H9 (cell line): ENCODE measurements around the gene KRTAP23-1. TPM values are rescaled to one million over a fixed set of nuclear protein-coding genes. Genes with fewer than 3 reads are reported as not detected.

Experiments
- DNase-seq: peaks from one replicate; pipeline ENCODE4 v3.0.0-alpha.2; 2017
- H2AFZ ChIP-seq: one replicate; pipeline ENCODE4 v1.6.1; 2013; ENCODE audit warnings: mild to moderate bottlenecking, low read length, control low read depth, moderate library complexity
- H2AK5ac ChIP-seq: 2 replicates; pipeline ENCODE4 v1.6.1; 2013; ENCODE audit warnings: low read length, control low read depth, mixed read lengths; ENCODE audit not compliant: insufficient read length
- H2BK120ac ChIP-seq: one replicate; pipeline ENCODE4 v1.6.1; 2013; ENCODE audit warnings: low read depth, mild to moderate bottlenecking, low read length, control low read depth, inconsistent platforms; ENCODE audit not compliant: poor library complexity, severe bottlenecking
- H2BK12ac ChIP-seq: 2 replicates; pipeline ENCODE4 v1.6.1; 2013; ENCODE audit warnings: low read length, control low read depth, mixed read lengths, low read depth; ENCODE audit not compliant: insufficient read length
- H2BK15ac ChIP-seq: 2 replicates; pipeline ENCODE4 v1.6.1; 2013; ENCODE audit warnings: low read depth, low read length, control low read depth
- H2BK20ac ChIP-seq: one replicate; pipeline ENCODE4 v1.6.1; 2013; ENCODE audit warnings: low read depth, mild to moderate bottlenecking, low read length, control low read depth, inconsistent platforms; ENCODE audit not compliant: poor library complexity, severe bottlenecking
- H2BK5ac ChIP-seq: 2 replicates; pipeline ENCODE4 v1.6.1; 2013; ENCODE audit warnings: low read length, control low read depth, mixed read lengths; ENCODE audit not compliant: insufficient read length
- H3K14ac ChIP-seq: 2 replicates; pipeline ENCODE4 v1.6.1; 2013; ENCODE audit warnings: low read length, control low read depth; ENCODE audit not compliant: insufficient read depth
- H3K18ac ChIP-seq: 2 replicates; pipeline ENCODE4 v1.6.1; 2013; ENCODE audit warnings: low read depth, mild to moderate bottlenecking, mixed read lengths, low read length, control low read depth; ENCODE audit not compliant: insufficient read length
- H3K23ac ChIP-seq: 2 replicates; pipeline ENCODE4 v1.6.1; 2013; ENCODE audit warnings: low read length, control low read depth, mixed read lengths, low read depth; ENCODE audit not compliant: insufficient read length
- H3K23me2 ChIP-seq: 2 replicates; pipeline ENCODE4 v1.6.1; 2013; ENCODE audit warnings: low read depth, mild to moderate bottlenecking, mixed read lengths, low read length, control low read depth; ENCODE audit not compliant: insufficient read length, poor library complexity, severe bottlenecking
- H3K27ac ChIP-seq: 2 replicates; pipeline ENCODE4 v1.5.1; 2013; ENCODE audit warnings: low read length, control low read depth, mixed read lengths, low read depth; ENCODE audit not compliant: insufficient read length
- H3K27me3 ChIP-seq: 2 replicates; pipeline ENCODE4 v1.6.1; 2013; ENCODE audit warnings: low read length, control low read depth, inconsistent platforms; ENCODE audit not compliant: insufficient read depth
- H3K4ac ChIP-seq: 2 replicates; pipeline ENCODE4 v1.6.1; 2013; ENCODE audit warnings: low read depth, mild to moderate bottlenecking, control low read depth, inconsistent platforms, low read length, moderate library complexity
- H3K4me1 ChIP-seq: 2 replicates; pipeline ENCODE4 v1.6.1; 2013; ENCODE audit warnings: low read length, control low read depth, inconsistent platforms; ENCODE audit not compliant: insufficient read depth
- H3K4me2 ChIP-seq: 2 replicates; pipeline ENCODE4 v1.6.1; 2013; ENCODE audit warnings: low read length, control low read depth, mixed read lengths; ENCODE audit not compliant: insufficient read length, insufficient read depth
- H3K56ac ChIP-seq: 2 replicates; pipeline ENCODE4 v1.6.1; 2013; ENCODE audit warnings: low read depth, mild to moderate bottlenecking, mixed read lengths, low read length, control low read depth; ENCODE audit not compliant: insufficient read length
- H3K79me1 ChIP-seq: 2 replicates; pipeline ENCODE4 v1.6.1; 2013; ENCODE audit warnings: low read depth, mild to moderate bottlenecking, moderate library complexity, low read length, control low read depth, inconsistent platforms; ENCODE audit not compliant: insufficient read depth, poor library complexity, severe bottlenecking
- H3K79me2 ChIP-seq: 2 replicates; pipeline ENCODE4 v1.6.1; 2013; ENCODE audit warnings: low read length, control low read depth, inconsistent platforms; ENCODE audit not compliant: insufficient read depth
- H3K9ac ChIP-seq: 2 replicates; pipeline ENCODE4 v1.6.1; 2013; ENCODE audit warnings: low read length, control low read depth, mixed read lengths; ENCODE audit not compliant: insufficient read length; ENCODE audit errors: extremely low read depth
- H3K9me3 ChIP-seq: one replicate; pipeline ENCODE4 v1.6.1; 2013; ENCODE audit warnings: low read depth, low read length, inconsistent platforms; ENCODE audit not compliant: control insufficient read depth
- H3T11ph ChIP-seq: one replicate; pipeline ENCODE4 v1.6.1; 2013; ENCODE audit warnings: mild to moderate bottlenecking, low read length, control low read depth, inconsistent platforms
- H4K20me1 ChIP-seq: one replicate; pipeline ENCODE4 v1.6.1; 2013; ENCODE audit not compliant: control insufficient read depth, insufficient read length, insufficient read depth
- H4K5ac ChIP-seq: 2 replicates; pipeline ENCODE4 v1.6.1; 2013; ENCODE audit warnings: low read depth, mild to moderate bottlenecking, mixed read lengths, low read length, control low read depth; ENCODE audit not compliant: insufficient read length
- H4K8ac ChIP-seq: replicated peaks from 2 replicates; pipeline ENCODE4 v1.6.1; 2013; ENCODE audit warnings: low read length, control low read depth, mixed read lengths, low read depth; ENCODE audit not compliant: insufficient read length
- H4K91ac ChIP-seq: 2 replicates; pipeline ENCODE4 v1.6.1; 2013; ENCODE audit warnings: low read depth, mild to moderate bottlenecking, moderate library complexity, mixed read lengths, low read length, control low read depth; ENCODE audit not compliant: insufficient read length
- H3K27ac Mint-ChIP-seq, 3 experiments: 2 replicates in 2 of 3; 3 replicates in 1 of 3; pipeline ENCODE4 v1.8.0; 2020 to 2021; ENCODE audit warnings: mixed read lengths in 3 of 3, mild to moderate bottlenecking in 1 of 3, moderate library complexity in 1 of 3
- H3K27me3 Mint-ChIP-seq: 2 replicates; pipeline ENCODE4 v1.8.0; 2021; ENCODE audit warnings: low read depth, mild to moderate bottlenecking, moderate library complexity, mixed read lengths
- H3K36me3 Mint-ChIP-seq, 3 experiments: 2 replicates in 2 of 3; 3 replicates in 1 of 3; pipeline ENCODE4 v1.8.0; 2020 to 2021; ENCODE audit warnings: low read depth in 3 of 3, mixed read lengths in 3 of 3; ENCODE audit not compliant: insufficient read depth in 1 of 3
- H3K4me1 Mint-ChIP-seq, 2 experiments: 2 replicates each; pipeline ENCODE4 v1.8.0; 2020; ENCODE audit warnings: mixed read lengths in 2 of 2
- H3K4me3 Mint-ChIP-seq, 2 experiments: 2 replicates in 1 of 2; 3 replicates in 1 of 2; pipeline ENCODE4 v1.8.0; 2020 to 2021; ENCODE audit warnings: mild to moderate bottlenecking in 2 of 2, mixed read lengths in 2 of 2, moderate library complexity in 1 of 2
- H3K9me3 Mint-ChIP-seq, 2 experiments: 2 replicates in 1 of 2; 3 replicates in 1 of 2; pipeline ENCODE4 v1.8.0; 2020; ENCODE audit warnings: mild to moderate bottlenecking in 2 of 2, mixed read lengths in 2 of 2, moderate library complexity in 1 of 2
- CTCF ChIP-seq: fragments of 200-600 bp; sonication (generic); conservative IDR thresholded peaks from 3 replicates; pipeline ENCODE4 v1.8.0; 2021; ENCODE audit warnings: antibody characterized with exemption, mild to moderate bottlenecking
- WGBS: extraction: QIAGEN DNeasy Blood & Tissue Kit; methylation state at CpG from one replicate; pipeline ENCODE4 v1.1.7; 2013; ENCODE audit warnings: missing lambda C conversion rate, low lambda C conversion rate, mixed read lengths; ENCODE audit not compliant: insufficient read length; ENCODE audit errors: extremely low coverage; 5-methylcytosine and 5-hydroxymethylcytosine counted together
- long read RNA-seq: library from polyadenylated mRNA; unstranded; transcript quantifications from one replicate; pipeline ENCODE4 v2.0.0, GENCODE V29; 2020
- total RNA-seq: library from RNA; stranded (reverse); gene quantifications from 2 replicates; pipeline ENCODE4 v1.2.1, GENCODE V29; 2021

KRTAP23-1 gene, protein sequence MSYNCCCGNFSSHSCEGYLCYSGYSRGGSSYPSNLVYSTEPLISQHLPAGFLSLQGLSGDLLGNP
- total RNA-seq: not detected in 2 replicates
- long read RNA-seq: 0 reads

DNA sequence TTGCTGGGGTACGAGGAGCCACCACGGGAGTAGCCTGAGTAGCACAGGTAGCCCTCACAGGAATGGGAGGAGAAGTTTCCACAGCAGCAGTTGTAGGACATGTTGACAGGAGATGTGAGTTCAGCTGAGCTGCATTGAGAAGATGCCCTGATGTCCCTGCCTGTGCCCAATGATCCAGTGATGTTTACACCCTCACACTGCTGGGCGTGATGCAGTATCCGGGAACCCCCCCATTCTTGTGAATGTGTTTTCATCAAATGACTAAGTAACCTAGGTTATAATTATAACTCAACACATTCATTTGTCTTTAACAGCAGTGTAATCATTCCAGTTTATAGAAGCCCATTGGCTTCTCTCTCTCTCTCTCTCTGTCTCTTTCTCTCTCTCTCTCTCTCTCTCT is at the start of gene KRTAP23-1:
Gene KRTAP23-1, minus strand, starts transcription at position 101 of the 400 bp plus-strand sequence. Its CDS starts 0 bp downstream, at position 101.
- H2AK5ac ChIP-seq: no peak within 1 kb of the TSS
- no peaks in the 10 kb centered on the region for H3K79me2 ChIP-seq
- H3K9ac ChIP-seq: no peak within 1 kb of the TSS
- H3K79me1 ChIP-seq: no peaks in the 10 kb centered on the region
- H4K91ac ChIP-seq: no peak within 1 kb of the TSS
- H3K14ac ChIP-seq: peak within 1 kb of the TSS; percentile 27; the same call in 1 of the 2 replicates
- no peak within 1 kb of the TSS for H3K18ac ChIP-seq
- H2BK120ac ChIP-seq: no peak within 1 kb of the TSS
- no peak within 1 kb of the TSS for H3T11ph ChIP-seq
- no CpG with 5 or more reads among the region's 4 CpGs for WGBS
- TF ChIP-seq CTCF: no peak
- H2BK20ac ChIP-seq: no peak within 1 kb of the TSS
- no peak within 1 kb of the TSS for H3K4ac ChIP-seq
- peaks cover 0 to 7% (median 0%) of the 10 kb centered on the region in 3 experiments; a peak in 1 of 7 replicates for H3K36me3 Mint-ChIP-seq
- H3K9me3 Mint-ChIP-seq: peaks cover 8 to 15% of the 10 kb centered on the region in 2 experiments; a peak in 4 of 5 replicates
- H3K27ac ChIP-seq: no peak within 1 kb of the TSS
- peaks cover 13 to 29% of the 10 kb centered on the region in 2 experiments for H3K4me1 Mint-ChIP-seq
- H4K20me1 ChIP-seq: no peaks in the 10 kb centered on the region
- H3K4me2 ChIP-seq: no peak within 1 kb of the TSS
- no peaks in the 10 kb centered on the region for H3K27me3 ChIP-seq
- no peak within 1 kb of the TSS for H4K5ac ChIP-seq
- H2AFZ ChIP-seq: no peak within 1 kb of the TSS
- no peak within 1 kb of the TSS for H2BK12ac ChIP-seq
- H2BK15ac ChIP-seq: no peak within 1 kb of the TSS
- no peak within 1 kb of the TSS for H3K56ac ChIP-seq
- no peak within 1 kb of the TSS for H3K27ac Mint-ChIP-seq
- H3K27me3 Mint-ChIP-seq: no peaks in the 10 kb centered on the region
- H3K23me2 ChIP-seq: no peaks in the 10 kb centered on the region
- no peak within 1 kb of the TSS for H3K4me3 Mint-ChIP-seq
- no peaks in the 10 kb centered on the region for H3K9me3 ChIP-seq
- DNase-seq: no peak
- H3K23ac ChIP-seq: no peak within 1 kb of the TSS
- H3K4me1 ChIP-seq: peaks cover 4% of the 10 kb centered on the region; the same call in 1 of the 2 replicates
- no peak within 1 kb of the TSS for H2BK5ac ChIP-seq
- H4K8ac ChIP-seq: no peak within 1 kb of the TSS
